Testis (tissue), 3 donors: ENCODE data around the gene PTAFR. TPM values are rescaled to one million over a fixed set of nuclear protein-coding genes. Genes with fewer than 3 reads are reported as not detected.

Experiments
- DNase-seq: peaks from one replicate; pipeline ENCODE4 v3.0.0-alpha.2; 2019
- H3K27ac ChIP-seq, 2 donors: fragments of 200-600 bp; sonication (generic); one replicate each; pipeline ENCODE4 v1.5.1; 2019
- H3K27me3 ChIP-seq: fragments of 200-600 bp; sonication (generic); one replicate; pipeline ENCODE4 v1.5.1; 2019
- H3K36me3 ChIP-seq: fragments of 200-600 bp; sonication (generic); one replicate; pipeline ENCODE4 v1.5.1; 2017; ENCODE audit warnings: low read depth; ENCODE audit errors: missing control alignments
- H3K4me1 ChIP-seq: fragments of 200-600 bp; sonication (generic); one replicate; pipeline ENCODE4 v1.5.1; 2019
- H3K4me3 ChIP-seq, 2 donors: fragments of 200-600 bp; sonication (generic); one replicate each; pipeline ENCODE4 v1.5.1; 2017 to 2019
- H3K9me3 ChIP-seq: fragments of 200-600 bp; sonication (generic); one replicate; pipeline ENCODE4 v1.5.1; 2017
- POLR2A ChIP-seq: fragments of 450-650 bp; IDR thresholded peaks from one replicate; pipeline ENCODE4 v1.6.1; 2017; ENCODE audit warnings: antibody characterized with exemption, mild to moderate bottlenecking, moderate library complexity
- WGBS, 2 donors: methylation state at CpG; one replicate each; pipeline ENCODE4 v1.1.5; 2018; 5-methylcytosine and 5-hydroxymethylcytosine counted together
- intact Hi-C: fragments of 100-400 bp; cut with DNase I; formaldehyde crosslinking; loops from one replicate; pipeline ENCODE4 v1.15.1; 2023; ENCODE audit warnings: low total_unique reads
- polyA plus RNA-seq: library from polyadenylated mRNA; stranded (reverse); fragments of 350-450 nt; fragmentation: Illumina TruSeq; extraction: RNeasy Lipid Tissue Mini Kit (QIAGEN cat#74804); gene quantifications from one replicate; pipeline ENCODE4 v1.2.3, GENCODE V29; 2014; ENCODE audit warnings: low read depth, low replicate concordance; ENCODE audit not compliant: insufficient read depth
- total RNA-seq, 2 donors: library from RNA; depleted of rRNA; stranded (reverse); fragments of >200 nt; gene quantifications; one replicate each; pipeline ENCODE4 v1.2.3, GENCODE V29; 2016
- TF ChIP-seq, protein P1 (sequence below), 3 experiments: fragments of 450-650 bp in 2 of 3; fragments of 200-600 bp in 1 of 3; sonication (generic) in 1 of 3; IDR thresholded peaks; one replicate each; pipeline ENCODE4 v1.5.1; 2016 to 2019; ENCODE audit warnings: antibody characterized with exemption in 3 of 3, mild to moderate bottlenecking in 2 of 3, moderate library complexity in 1 of 3

The PTAFR gene
- total and polyA plus RNA-seq, 3 donors from 2014 or later: 0.94 to 4.9 (median 1.7) TPM

GRCh38 chr1:28178690-28179485 is 2.4 kb upstream of the PTAFR start:
- intact Hi-C loops: no loop called here
- Histone ChIP-seq H3K27ac (no peak overlapping the region), H3K9me3 (no peaks in the 10 kb centered on the region), H3K36me3 (no peaks in the 10 kb centered on the region), H3K27me3 (no peaks in the 10 kb centered on the region), H3K4me3 (no peak overlapping the region), H3K4me1 (no peaks in the 10 kb centered on the region)
- 91 to 94% methylated on average over 15 of the region's 15 CpGs for WGBS, 2 donors
- DNase-seq: no peak
- TF ChIP-seq, protein P1, sequence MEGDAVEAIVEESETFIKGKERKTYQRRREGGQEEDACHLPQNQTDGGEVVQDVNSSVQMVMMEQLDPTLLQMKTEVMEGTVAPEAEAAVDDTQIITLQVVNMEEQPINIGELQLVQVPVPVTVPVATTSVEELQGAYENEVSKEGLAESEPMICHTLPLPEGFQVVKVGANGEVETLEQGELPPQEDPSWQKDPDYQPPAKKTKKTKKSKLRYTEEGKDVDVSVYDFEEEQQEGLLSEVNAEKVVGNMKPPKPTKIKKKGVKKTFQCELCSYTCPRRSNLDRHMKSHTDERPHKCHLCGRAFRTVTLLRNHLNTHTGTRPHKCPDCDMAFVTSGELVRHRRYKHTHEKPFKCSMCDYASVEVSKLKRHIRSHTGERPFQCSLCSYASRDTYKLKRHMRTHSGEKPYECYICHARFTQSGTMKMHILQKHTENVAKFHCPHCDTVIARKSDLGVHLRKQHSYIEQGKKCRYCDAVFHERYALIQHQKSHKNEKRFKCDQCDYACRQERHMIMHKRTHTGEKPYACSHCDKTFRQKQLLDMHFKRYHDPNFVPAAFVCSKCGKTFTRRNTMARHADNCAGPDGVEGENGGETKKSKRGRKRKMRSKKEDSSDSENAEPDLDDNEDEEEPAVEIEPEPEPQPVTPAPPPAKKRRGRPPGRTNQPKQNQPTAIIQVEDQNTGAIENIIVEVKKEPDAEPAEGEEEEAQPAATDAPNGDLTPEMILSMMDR (IDR thresholded peaks at IDR 0.05): no peak
- no peak for TF ChIP-seq POLR2A

DNA sequence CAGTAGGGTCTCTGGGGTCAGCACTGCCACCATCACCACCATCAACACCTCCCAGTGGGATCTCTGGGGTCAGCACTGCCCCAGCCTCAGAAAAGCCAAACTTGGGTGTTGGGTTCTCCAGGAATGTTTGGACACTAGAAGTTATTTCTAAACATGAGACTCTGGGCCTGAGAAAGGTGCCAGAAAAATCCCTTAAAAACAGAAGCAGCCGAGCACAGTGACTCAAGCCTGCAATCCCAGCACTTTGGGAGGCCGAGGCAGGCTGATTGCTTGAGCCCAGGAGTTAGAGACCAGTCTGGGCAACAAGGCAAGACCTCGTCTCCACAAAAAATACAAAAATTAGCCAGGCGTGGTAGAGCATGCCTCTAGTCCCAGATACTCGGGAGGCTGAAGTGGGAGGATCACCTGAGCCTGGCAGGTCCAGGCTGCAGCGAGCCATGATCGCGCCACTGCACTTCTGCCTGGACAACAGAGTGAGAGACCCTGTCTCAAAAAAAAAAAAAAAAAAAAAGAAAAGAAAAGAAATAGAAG is 470 bp downstream of the PTAFR start:
- H3K4me3 ChIP-seq: no peak overlapping the region
- H3K9me3 ChIP-seq: no peaks in the 10 kb centered on the region
- no peak for TF ChIP-seq POLR2A
- TF ChIP-seq, protein P1 (IDR thresholded peaks at IDR 0.05): no peak
- intact Hi-C loops: no loop called here
- no peaks in the 10 kb centered on the region for H3K36me3 ChIP-seq
- H3K27ac ChIP-seq: no peak overlapping the region
- no peaks in the 10 kb centered on the region for H3K27me3 ChIP-seq
- no peak for DNase-seq
- no peaks in the 10 kb centered on the region for H3K4me1 ChIP-seq
- WGBS, 2 donors: 79 to 87% methylated on average over 8 of the region's 8 CpGs

DNA sequence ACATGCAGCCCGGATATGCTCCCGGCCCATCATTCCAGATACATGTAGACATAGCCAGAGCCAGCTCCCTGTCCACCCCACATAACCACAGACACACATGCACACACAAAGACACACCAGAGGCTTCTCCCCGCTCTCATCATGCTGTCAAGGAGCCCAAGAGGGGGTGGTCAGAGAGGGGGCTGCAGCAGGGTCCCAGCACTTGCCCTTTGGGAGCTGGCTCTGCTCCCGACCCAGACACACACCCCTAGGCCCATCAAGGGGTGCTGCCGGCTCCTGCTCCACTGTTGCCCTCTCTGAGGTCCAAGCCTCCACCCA is 2.6 kb downstream of the PTAFR start:
- 63 to 66% methylated on average over 3 to 5 of the region's 5 CpGs for WGBS, 2 donors
- intact Hi-C loops: no loop called here
- no peaks in the 10 kb centered on the region for H3K9me3 ChIP-seq
- H3K27ac ChIP-seq: no peak overlapping the region
- no peak for DNase-seq
- TF ChIP-seq, protein P1 (IDR thresholded peaks at IDR 0.05): no peak
- no peak for TF ChIP-seq POLR2A
- peaks cover 3% of the 10 kb centered on the region for H3K4me1 ChIP-seq
- no peak overlapping the region for H3K4me3 ChIP-seq
- H3K27me3 ChIP-seq: no peaks in the 10 kb centered on the region
- no peaks in the 10 kb centered on the region for H3K36me3 ChIP-seq

- H3K36me3 ChIP-seq: no peaks in the 10 kb centered on the region
- peaks cover 3% of the 10 kb centered on the region for H3K4me1 ChIP-seq
- DNase-seq: no peak
- 72 to 73% methylated on average over 11 of the region's 11 CpGs for whole genome bisulfite sequencing, 2 donors
- TF ChIP-seq, protein P1 (IDR thresholded peaks at IDR 0.05): no peak
- no peak for TF ChIP-seq POLR2A
- no peak overlapping the region for H3K27ac ChIP-seq
- no peaks in the 10 kb centered on the region for H3K9me3 ChIP-seq
- H3K4me3 ChIP-seq: no peak overlapping the region
- no peaks in the 10 kb centered on the region for H3K27me3 ChIP-seq
- intact Hi-C loops: no loop called here
Observed at GRCh38 chr1:28173151-28173979, 3.1 kb downstream of the PTAFR start.
